ENCODE results near the gene SWAP70.
A peak's percentile ranks its signal among the peaks of the same experiment; 100 is the strongest.
"Not testable (repeated sequence)": the region's sequence is repeated elsewhere in the genome, so short reads cannot be mapped to it uniquely, and the experiment has no call there.

The SWAP70 gene

DNA sequence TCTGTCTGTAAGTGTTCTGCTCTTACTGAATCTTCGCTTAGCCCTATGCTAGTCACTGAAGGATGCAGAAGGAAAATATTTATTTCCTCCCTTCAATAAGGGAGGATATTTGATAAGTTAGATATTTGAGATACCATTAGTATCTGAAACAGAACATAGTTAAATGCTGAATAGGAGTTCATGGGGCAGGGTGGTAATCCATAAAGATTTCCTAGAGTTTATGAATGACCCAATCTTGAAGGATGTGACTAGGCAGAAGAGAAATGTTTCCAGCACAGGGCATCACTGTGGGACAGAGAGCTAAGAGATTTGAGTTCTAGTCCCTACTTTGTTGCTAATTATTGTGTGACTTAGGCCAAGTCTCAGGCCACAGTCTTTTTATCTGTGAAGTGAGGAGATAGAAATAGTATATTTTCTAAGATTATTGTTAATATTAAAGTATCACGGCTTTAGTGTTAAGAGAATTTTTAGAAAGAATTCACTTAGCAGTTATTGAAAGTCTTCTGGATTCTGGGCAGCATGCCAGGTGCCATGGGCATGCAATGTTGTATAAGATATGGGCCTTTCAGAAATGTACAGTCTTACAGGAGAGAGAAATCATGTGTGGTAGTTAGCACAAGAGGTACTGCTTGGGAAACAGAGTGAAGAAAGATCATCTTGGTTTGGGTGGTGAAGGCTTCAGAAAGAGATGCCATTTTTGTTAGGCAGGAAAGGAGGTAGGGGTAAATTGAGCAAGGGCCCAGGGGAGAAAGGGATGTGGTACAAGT, 24.0 kb downstream of the SWAP70 start:
- H3K4me3 ChIP-seq (replicated peaks in 1 of 2; ENCODE audit: low read depth in 2 of 2, low read length in 2 of 2) = no peak overlapping the region
- DNase-seq (ENCODE audit: low read depth in 2 of 2) = peak; percentile 52 to 72
- TF ChIP-seq, protein P1, sequence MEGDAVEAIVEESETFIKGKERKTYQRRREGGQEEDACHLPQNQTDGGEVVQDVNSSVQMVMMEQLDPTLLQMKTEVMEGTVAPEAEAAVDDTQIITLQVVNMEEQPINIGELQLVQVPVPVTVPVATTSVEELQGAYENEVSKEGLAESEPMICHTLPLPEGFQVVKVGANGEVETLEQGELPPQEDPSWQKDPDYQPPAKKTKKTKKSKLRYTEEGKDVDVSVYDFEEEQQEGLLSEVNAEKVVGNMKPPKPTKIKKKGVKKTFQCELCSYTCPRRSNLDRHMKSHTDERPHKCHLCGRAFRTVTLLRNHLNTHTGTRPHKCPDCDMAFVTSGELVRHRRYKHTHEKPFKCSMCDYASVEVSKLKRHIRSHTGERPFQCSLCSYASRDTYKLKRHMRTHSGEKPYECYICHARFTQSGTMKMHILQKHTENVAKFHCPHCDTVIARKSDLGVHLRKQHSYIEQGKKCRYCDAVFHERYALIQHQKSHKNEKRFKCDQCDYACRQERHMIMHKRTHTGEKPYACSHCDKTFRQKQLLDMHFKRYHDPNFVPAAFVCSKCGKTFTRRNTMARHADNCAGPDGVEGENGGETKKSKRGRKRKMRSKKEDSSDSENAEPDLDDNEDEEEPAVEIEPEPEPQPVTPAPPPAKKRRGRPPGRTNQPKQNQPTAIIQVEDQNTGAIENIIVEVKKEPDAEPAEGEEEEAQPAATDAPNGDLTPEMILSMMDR (IDR thresholded peaks at IDR 0.05; ENCODE audit: low read depth, low read length) = no peak

GRCh38 chr11:9688716-9689511, 25.0 kb downstream of the SWAP70 start:
- TF ChIP-seq, protein P1 (IDR thresholded peaks at IDR 0.05; ENCODE audit: low read depth, low read length) = no peak
- DNase-seq (ENCODE audit: low read depth in 2 of 2) = peak; percentile 82 to 94
- peak overlapping the region in 1 of 2 donors; percentile 3 for H3K4me3 ChIP-seq (replicated peaks in 1 of 2; ENCODE audit: low read depth in 2 of 2, low read length in 2 of 2)

DNA sequence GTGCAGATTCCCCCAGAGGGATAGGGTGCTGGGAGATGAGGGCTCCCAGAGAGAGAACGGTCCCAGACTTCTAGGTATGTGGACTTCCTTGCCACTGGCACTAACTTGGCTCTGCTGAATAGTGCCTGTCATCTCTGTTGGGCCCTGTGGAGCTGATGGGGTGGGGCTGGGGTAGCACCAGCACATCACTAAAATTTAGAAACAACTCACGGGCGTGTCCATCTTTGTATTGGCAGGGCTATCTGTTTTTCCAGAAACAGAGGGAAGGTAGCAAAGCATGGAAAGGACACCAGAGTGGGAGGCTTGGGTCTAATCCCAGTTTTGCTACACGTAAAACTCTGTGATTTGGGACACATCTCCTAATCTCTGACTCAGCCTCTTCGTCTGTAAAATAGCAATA, 25.8 kb downstream of the SWAP70 start:
- TF ChIP-seq, protein P1 (IDR thresholded peaks at IDR 0.05; ENCODE audit: low read depth, low read length) = no peak
- peak overlapping the region in 1 of 2 donors; percentile 3 for H3K4me3 ChIP-seq (replicated peaks in 1 of 2; ENCODE audit: low read depth in 2 of 2, low read length in 2 of 2)
- DNase-seq (ENCODE audit: low read depth in 2 of 2) = peak; percentile 43 to 54

DNA sequence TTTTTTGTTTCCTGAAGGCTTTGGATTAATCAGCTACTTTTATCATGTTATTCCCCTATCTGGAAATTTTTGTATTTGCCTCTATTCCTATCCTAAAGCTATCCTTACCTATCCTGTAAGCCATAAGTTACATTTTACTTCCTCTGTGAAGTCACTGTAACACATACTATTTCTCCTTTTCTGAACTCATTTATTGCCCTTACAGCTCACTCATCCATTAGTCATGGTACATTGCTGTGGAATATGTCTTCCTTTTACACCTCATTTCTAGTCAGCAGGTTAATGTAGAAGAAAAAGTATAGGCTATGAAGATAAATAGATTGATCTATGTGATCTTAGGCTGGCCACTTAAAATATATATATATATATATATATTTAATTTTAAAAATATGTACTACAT, 28.0 kb downstream of the SWAP70 start:
- TF ChIP-seq, protein P1 (IDR thresholded peaks at IDR 0.05; ENCODE audit: low read depth, low read length) = no peak
- no peak overlapping the region for H3K4me3 ChIP-seq (replicated peaks in 1 of 2; ENCODE audit: low read depth in 2 of 2, low read length in 2 of 2)
- peak in 1 of 2 donors; percentile 73 for DNase-seq (ENCODE audit: low read depth in 2 of 2)

GRCh38 chr11:9692691-9693090, 28.8 kb downstream of the SWAP70 start:
- no peak overlapping the region for H3K4me3 ChIP-seq (replicated peaks in 1 of 2; ENCODE audit: low read depth in 2 of 2, low read length in 2 of 2)
- no peak for DNase-seq (ENCODE audit: low read depth in 2 of 2)

GRCh38 chr11:9693801-9694553, 30.1 kb downstream of the SWAP70 start:
- DNase-seq (ENCODE audit: low read depth in 2 of 2) = no peak
- H3K4me3 ChIP-seq (replicated peaks in 1 of 2; ENCODE audit: low read depth in 2 of 2, low read length in 2 of 2) = no peak overlapping the region
- TF ChIP-seq, protein P1 (IDR thresholded peaks at IDR 0.05; ENCODE audit: low read depth, low read length) = no peak

More at GRCh38 chr11:9692691-9693090, 28.8 kb downstream of the SWAP70 start:
- TF ChIP-seq, protein P1 (IDR thresholded peaks at IDR 0.05; ENCODE audit: low read depth, low read length) = no peak

- not testable (repeated sequence) for H3K4me3 ChIP-seq (replicated peaks in 1 of 2; ENCODE audit: low read depth in 2 of 2, low read length in 2 of 2); DNase-seq (ENCODE audit: low read depth in 2 of 2)
Measured at GRCh38 chr11:9695228-9695627, 31.4 kb downstream of the SWAP70 start.
